Measurements from ENCODE around the gene RBM47.

RBM47 gene

DNA sequence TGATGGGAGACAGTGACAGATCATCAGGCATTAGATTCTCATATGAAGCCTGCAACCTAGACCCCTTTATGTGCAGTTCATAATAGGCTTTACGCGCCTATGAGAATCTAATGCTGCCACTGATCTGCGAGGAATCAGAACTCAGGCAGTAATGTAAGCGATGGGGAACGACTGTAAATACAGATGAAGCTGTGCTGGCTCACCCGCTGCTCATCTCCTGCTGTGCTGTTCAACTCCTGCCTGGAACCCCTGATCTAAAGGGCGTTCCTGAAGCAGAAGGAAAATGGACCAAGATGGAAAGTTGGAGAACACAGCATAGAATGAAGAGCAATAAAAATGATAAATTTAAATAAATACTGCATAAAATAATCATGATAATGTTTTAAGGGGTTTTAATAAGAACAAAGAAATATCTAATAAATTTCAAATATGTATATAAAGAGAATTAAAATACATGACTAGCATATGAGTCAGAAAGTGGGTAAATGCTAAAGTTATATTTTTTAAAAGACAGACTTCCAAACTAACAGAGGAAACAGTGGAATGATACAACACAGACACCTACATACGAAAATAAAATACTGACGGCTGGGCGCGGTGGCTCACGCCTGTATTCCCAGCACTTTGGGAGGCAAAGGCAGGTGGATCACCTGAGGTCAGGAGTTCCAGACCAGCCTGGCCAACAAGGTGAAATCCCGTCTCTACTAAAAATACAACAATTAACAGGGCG, 59.2 kb downstream of the RBM47 start:
- H3K4me2 ChIP-seq: no peak overlapping the region
- peaks cover 23% of the 10 kb centered on the region for H3K79me2 ChIP-seq (ENCODE audit: insufficient read depth, low read depth)
- no peak overlapping the region for H3K9ac ChIP-seq
- H2AFZ ChIP-seq (ENCODE audit: low read depth): no peak overlapping the region
- H3K4me3 ChIP-seq (IDR thresholded peaks at IDR 0.05; ENCODE audit: insufficient read depth, low read depth, low read length): no peak overlapping the region
- no peaks in the 10 kb centered on the region for H3K36me3 ChIP-seq (ENCODE audit: insufficient read depth)
- H4K20me1 ChIP-seq (ENCODE audit: insufficient read depth): no peaks in the 10 kb centered on the region
- peaks cover 54% of the 10 kb centered on the region for H3K4me1 ChIP-seq (ENCODE audit: low read depth, poor library complexity, severe bottlenecking)
- H3K27me3 ChIP-seq (ENCODE audit: insufficient read depth, low read depth): no peaks in the 10 kb centered on the region
- TF ChIP-seq, protein P1, sequence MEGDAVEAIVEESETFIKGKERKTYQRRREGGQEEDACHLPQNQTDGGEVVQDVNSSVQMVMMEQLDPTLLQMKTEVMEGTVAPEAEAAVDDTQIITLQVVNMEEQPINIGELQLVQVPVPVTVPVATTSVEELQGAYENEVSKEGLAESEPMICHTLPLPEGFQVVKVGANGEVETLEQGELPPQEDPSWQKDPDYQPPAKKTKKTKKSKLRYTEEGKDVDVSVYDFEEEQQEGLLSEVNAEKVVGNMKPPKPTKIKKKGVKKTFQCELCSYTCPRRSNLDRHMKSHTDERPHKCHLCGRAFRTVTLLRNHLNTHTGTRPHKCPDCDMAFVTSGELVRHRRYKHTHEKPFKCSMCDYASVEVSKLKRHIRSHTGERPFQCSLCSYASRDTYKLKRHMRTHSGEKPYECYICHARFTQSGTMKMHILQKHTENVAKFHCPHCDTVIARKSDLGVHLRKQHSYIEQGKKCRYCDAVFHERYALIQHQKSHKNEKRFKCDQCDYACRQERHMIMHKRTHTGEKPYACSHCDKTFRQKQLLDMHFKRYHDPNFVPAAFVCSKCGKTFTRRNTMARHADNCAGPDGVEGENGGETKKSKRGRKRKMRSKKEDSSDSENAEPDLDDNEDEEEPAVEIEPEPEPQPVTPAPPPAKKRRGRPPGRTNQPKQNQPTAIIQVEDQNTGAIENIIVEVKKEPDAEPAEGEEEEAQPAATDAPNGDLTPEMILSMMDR (conservative IDR thresholded peaks at IDR 0.05; ENCODE audit: low read depth, low read length): no peak
- H3K27ac ChIP-seq: no peak overlapping the region

DNA sequence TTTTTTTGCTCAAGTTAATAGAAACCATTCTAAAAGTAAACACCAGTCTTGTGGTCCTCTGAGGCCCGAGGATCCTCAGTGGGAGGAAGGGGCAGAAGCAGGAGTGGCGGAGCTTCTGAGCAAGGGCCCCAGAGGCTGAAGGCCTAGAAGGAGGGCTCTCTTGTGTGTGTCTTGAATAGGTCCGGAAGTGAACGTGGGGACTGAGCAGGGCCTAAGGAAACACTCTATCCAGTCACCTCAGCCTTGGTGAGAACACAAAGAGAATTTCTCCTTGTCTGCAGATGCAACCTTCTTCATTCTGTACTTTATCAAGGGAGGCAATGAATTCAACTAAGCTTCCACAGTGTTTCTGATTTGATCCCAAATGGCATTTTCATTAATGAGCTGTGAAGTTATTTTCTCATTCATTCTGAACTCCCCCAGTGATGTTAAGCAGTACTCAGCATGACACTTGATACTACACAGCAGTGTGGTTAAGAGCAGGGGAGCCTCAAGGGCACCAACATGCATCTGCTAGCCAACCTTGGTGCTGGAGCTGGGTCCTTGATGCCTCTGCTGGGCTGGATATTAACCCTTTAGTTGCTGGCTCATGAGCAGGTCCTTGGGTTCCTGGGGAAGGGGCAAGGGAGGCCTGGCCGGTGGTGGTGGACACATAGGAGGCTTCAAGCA, 64.7 kb downstream of the RBM47 start:
- no peaks in the 10 kb centered on the region for H3K36me3 ChIP-seq (ENCODE audit: insufficient read depth)
- H3K27me3 ChIP-seq (ENCODE audit: insufficient read depth, low read depth): no peaks in the 10 kb centered on the region
- peaks cover 83% of the 10 kb centered on the region for H3K4me1 ChIP-seq (ENCODE audit: low read depth, poor library complexity, severe bottlenecking)
- TF ChIP-seq, protein P1 (conservative IDR thresholded peaks at IDR 0.05; ENCODE audit: low read depth, low read length): no peak
- H3K4me3 ChIP-seq (IDR thresholded peaks at IDR 0.05; ENCODE audit: insufficient read depth, low read depth, low read length): no peak overlapping the region
- no peak overlapping the region for H2AFZ ChIP-seq (ENCODE audit: low read depth)
- peak overlapping the region; percentile 0; the same call in 1 of the 2 replicates for H3K9ac ChIP-seq
- H3K27ac ChIP-seq: peak overlapping the region; percentile 81
- H3K4me2 ChIP-seq: peak overlapping the region; percentile 59
- peaks cover 8% of the 10 kb centered on the region for H3K79me2 ChIP-seq (ENCODE audit: insufficient read depth, low read depth)
- no peaks in the 10 kb centered on the region for H4K20me1 ChIP-seq (ENCODE audit: insufficient read depth)

DNA sequence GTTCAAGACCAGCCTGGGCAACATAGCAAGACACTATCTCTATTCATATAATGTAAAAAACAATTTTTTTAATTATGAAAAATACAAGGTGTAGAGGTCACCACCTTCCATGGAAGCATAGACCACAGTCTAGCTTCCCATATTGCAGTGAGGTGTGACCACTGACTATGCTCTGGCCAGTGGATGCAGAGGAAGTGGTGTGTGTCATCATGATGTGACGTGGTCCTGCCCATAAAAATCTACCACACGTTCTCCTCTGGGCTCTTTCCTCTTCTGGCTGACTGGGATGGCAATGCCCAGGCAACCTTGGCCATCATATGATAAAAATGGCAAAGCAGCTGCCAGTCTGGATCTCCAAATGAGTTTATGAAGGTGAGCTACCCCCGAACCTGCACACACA, 65.7 kb downstream of the RBM47 start:
- Histone ChIP-seq H3K4me1 (ENCODE audit: low read depth, poor library complexity, severe bottlenecking) (peaks cover 92% of the 10 kb centered on the region), H3K27ac (peak overlapping the region; percentile 81), H3K79me2 (ENCODE audit: insufficient read depth, low read depth) (peaks cover 9% of the 10 kb centered on the region), H4K20me1 (ENCODE audit: insufficient read depth) (no peaks in the 10 kb centered on the region), H3K9ac (peak overlapping the region; percentile 0; the same call in 1 of the 2 replicates), H3K4me3 (IDR thresholded peaks at IDR 0.05; ENCODE audit: insufficient read depth, low read depth, low read length) (no peak overlapping the region), H3K27me3 (ENCODE audit: insufficient read depth, low read depth) (no peaks in the 10 kb centered on the region), H3K36me3 (ENCODE audit: insufficient read depth) (no peaks in the 10 kb centered on the region), H2AFZ (ENCODE audit: low read depth) (no peak overlapping the region), H3K4me2 (peak overlapping the region; percentile 59)
- TF ChIP-seq, protein P1 (conservative IDR thresholded peaks at IDR 0.05; ENCODE audit: low read depth, low read length): no peak

DNA sequence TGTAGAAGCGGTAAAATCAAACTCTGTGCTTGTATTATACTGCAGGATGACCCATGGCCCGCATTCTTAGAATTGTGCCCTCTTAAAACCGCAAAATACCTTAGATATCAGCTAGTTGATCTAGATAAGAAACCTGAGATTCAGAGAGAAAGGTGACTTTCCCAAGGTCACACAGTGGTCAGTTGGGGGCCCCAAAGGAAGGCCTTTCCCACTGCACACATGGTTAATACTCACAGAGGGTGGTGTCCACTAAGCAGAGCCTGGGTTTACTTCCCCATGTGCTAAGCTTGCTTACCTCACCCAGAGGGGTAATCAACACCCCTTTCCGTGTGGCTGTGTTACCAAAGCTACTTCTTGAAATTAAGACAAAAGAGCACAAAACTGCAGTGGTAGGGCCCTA, 66.3 kb downstream of the RBM47 start:
- Histone ChIP-seq H3K36me3 (ENCODE audit: insufficient read depth) (no peaks in the 10 kb centered on the region), H3K9ac (no peak overlapping the region), H3K27me3 (ENCODE audit: insufficient read depth, low read depth) (no peaks in the 10 kb centered on the region), H3K4me1 (ENCODE audit: low read depth, poor library complexity, severe bottlenecking) (peaks cover 98% of the 10 kb centered on the region), H3K4me3 (IDR thresholded peaks at IDR 0.05; ENCODE audit: insufficient read depth, low read depth, low read length) (no peak overlapping the region), H2AFZ (ENCODE audit: low read depth) (no peak overlapping the region), H3K79me2 (ENCODE audit: insufficient read depth, low read depth) (peaks cover 12% of the 10 kb centered on the region), H4K20me1 (ENCODE audit: insufficient read depth) (no peaks in the 10 kb centered on the region), H3K27ac (peak overlapping the region; percentile 81; the same call in 1 of the 2 replicates), H3K4me2 (peak overlapping the region; percentile 59; the same call in 1 of the 2 replicates)
- TF ChIP-seq, protein P1 (conservative IDR thresholded peaks at IDR 0.05; ENCODE audit: low read depth, low read length): no peak
